ENCODE measurements around the gene EXOC4.

EXOC4 gene

GRCh38 chr7:133433165-133433812 is 180.4 kb downstream of the EXOC4 start:
- no peak for DNase-seq

- peak; percentile 25 for DNase-seq
Observed at GRCh38 chr7:133434246-133434865, 181.5 kb downstream of the EXOC4 start.

- no peak for DNase-seq
Observed at GRCh38 chr7:133436014-133436428, 183.1 kb downstream of the EXOC4 start.

GRCh38 chr7:133437544-133437943 is 184.7 kb downstream of the EXOC4 start:
- no peak for DNase-seq

GRCh38 chr7:133442818-133443217 is 189.9 kb downstream of the EXOC4 start:
- no peak for DNase-seq

- DNase-seq: no peak
Observed at GRCh38 chr7:133445617-133446016, 192.7 kb downstream of the EXOC4 start.

- DNase-seq: no peak
Observed at GRCh38 chr7:133448012-133448411, 195.1 kb downstream of the EXOC4 start.

GRCh38 chr7:133452577-133452976 is 199.7 kb downstream of the EXOC4 start:
- DNase-seq: no peak

DNA sequence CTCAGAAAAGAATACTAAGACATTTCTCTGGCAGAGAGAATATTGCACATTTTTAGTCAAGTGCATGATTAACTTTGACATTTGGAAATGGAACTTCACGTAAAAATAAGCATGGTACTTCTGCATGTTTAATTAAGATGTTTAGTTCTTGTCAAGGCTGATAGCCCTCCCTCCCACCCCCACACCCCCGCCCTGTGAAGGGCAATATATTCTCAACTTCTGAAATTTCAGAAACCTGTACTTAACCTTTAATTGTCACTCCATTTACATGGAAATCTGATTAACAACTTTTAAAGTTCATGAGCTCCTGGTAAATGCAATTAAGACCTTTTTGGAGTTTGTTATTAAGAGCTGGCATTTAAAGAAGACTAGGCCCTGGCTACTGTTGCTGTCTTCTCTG is 205.8 kb downstream of the EXOC4 start:
- DNase-seq: no peak

DNA sequence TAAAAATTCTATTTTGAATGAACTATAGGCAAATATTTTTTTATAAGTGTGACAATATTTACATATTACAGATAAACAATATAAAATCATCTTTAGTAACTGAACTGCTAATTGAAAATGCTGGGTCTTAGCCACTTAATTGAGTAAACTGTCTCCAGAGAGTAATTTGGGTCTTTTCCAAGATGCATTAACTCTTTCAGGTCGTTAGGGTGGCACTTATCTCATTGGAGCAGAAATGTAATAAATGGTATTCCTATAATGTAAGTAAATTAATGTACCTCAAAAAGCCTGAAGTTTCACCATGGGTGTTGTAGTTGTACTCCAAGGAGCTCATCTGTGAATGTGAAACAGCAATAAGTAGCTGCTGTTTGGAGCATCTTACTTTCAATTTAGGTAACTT is 208.5 kb downstream of the EXOC4 start:
- DNase-seq: no peak

- no peak for DNase-seq
Observed at GRCh38 chr7:133475655-133476054, 222.8 kb downstream of the EXOC4 start.

DNA sequence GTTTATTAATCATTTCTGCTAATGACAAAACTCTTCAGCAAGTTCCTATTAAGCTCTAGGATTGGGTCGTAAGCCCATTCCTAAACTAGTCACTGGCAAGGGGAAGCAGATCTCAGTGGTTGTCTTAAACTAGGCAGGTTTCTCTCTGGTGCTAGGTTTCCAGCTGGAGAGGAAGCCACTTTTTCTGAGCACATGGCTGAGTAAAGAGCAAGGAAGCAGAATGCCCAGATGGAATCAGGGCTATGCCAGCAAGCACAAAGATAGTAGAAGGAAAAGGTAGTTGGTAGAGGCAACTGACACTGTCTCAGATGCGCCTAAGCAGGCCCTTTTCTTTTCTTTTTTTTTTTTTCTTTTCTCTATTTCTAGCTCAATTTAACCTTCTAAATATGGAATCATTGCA is 224.9 kb downstream of the EXOC4 start:
- no peak for DNase-seq

DNA sequence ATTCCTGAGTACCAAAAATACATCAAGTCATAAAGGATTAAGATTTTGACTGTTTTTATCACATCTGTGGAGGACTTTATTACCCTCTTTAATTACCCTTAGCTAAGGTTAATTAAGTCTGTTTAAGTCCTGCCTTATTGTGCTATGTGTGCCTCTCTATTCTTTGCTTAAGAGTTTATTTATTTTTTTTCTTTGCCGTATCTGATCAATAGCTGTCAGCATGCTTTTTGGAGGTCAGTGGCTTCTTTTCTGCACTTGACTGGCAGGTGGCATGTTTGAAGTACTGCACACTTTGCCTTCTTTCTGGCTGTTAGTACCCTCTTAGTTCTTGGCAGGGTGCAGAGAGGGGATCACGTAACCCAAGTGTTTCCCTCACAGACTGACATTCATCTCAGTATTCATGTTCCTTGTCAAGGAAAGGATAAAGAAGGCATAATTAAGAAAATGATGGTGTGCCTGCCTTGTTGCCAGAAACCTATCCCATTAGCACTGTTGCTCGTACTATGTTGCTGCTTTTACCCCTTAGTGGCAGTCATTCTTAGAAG is 225.8 kb downstream of the EXOC4 start:
- DNase-seq: no peak

GRCh38 chr7:133479456-133480065 is 226.7 kb downstream of the EXOC4 start:
- no peak for DNase-seq

- no peak for DNase-seq
Observed at GRCh38 chr7:133480868-133481267, 228.0 kb downstream of the EXOC4 start.

- DNase-seq: no peak
Observed at GRCh38 chr7:133481676-133482075, 228.8 kb downstream of the EXOC4 start.

- DNase-seq: no peak
Observed at GRCh38 chr7:133482599-133482998, 229.7 kb downstream of the EXOC4 start.

DNA sequence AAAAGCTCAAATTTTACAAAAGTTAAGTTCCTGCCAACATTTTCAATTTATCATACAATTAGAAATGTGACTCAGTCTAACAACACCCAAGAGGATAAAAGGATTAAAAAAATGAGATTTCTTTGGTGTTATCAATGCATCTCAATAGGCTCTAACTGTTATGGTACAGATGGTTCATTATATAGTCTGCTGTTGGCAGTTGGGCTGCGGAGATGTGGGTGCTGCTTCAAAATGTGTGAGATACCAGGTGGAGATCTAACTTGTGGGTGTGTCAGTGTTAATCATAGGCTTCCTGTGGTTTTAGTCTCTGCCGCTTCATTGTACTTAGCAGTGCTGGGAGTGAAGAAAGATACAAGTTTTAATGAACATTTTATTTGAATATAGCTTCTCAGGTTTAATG is 231.2 kb downstream of the EXOC4 start:
- no peak for DNase-seq

- DNase-seq: no peak
Observed at GRCh38 chr7:133489906-133490305, 237.0 kb downstream of the EXOC4 start.

DNA sequence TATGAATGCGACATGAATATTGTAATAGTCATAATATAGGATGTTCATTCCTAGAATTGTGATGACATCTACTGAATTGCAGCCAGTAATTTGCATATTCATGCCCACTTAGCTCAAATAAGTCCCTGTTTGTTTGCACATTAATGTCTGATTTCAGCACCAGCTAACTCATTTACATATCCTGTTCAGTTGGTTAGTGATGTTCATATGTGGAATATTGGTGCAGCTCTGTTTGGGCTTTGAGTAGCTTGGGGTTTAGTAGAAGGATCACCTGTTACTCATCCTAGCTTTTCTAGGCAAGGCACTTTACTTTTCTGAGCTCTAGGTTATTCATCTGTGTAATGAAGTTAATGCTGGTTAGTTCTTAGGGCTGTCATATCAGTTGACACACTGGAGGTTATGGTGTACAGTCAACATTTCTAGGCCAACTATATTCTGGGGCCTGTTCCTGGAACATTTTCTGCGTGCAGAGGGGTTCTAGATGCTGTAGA is 238.4 kb downstream of the EXOC4 start:
- DNase-seq: no peak

DNA sequence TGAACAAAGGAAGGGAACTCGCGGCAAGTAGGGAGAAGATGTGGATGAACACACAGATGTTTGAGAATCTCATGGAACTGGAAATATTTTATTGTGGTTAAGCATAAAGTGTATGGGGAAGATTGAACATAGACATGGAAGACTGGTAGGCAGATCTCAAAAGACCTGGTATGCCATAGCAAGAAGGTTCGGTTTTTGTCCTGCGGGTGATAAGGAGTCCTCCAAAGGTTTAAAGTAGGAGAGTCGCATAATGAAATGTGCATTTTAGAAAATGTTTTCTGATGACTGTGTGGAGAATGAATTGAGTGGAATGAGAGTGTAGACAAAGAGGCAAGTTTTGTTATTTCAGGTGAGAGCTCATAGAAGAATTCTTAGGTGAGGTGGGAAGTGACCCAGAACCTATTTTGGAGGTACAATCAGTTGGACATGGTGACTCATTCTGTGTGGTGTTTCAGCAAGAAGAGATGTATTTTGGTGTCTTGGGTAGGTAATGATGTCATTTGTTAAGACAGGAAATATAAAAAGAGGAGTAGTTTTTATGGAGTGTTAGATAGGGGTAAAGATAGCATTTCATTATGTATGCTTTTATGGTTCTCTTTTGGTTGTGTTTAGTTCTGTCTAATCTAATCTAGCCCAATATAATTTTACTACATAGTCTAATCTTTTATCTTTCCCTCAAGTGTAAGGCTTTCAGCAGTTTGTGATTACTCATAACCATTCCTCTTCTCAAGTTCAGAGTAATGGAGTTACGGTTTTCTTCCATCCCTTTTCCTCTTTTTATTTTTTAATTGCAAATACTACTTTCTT is 239.2 kb downstream of the EXOC4 start:
- DNase-seq: no peak

GRCh38 chr7:133497061-133497460 is 244.2 kb downstream of the EXOC4 start:
- DNase-seq: no peak

- DNase-seq: no peak
Observed at GRCh38 chr7:133501771-133502170, 248.9 kb downstream of the EXOC4 start.

Data from NCI-H146 (cell line).